AG04449 (cell line): Measurements from ENCODE around the gene ADAMTS16.

Experiments
- CTCF ChIA-PET: fragments of 350-600 bp; formaldehyde crosslinking; extraction: SDS; loops from one replicate; lab custom pipeline; 2021; ENCODE audit warnings: antibody characterized with exemption; lab: Yijun Ruan, JAX
- POLR2A ChIA-PET: fragments of 400-600, 350-600 bp; formaldehyde crosslinking; extraction: SDS; loops from one replicate; lab custom pipeline; 2020; ENCODE audit warnings: antibody characterized with exemption, inconsistent platforms; lab: Yijun Ruan, JAX
- DNase-seq: peaks from one replicate; pipeline ENCODE4 v3.0.0-alpha.2; 2010; ENCODE audit warnings: low read depth, low spot score
- H3K4me3 ChIP-seq: 2 replicates; pipeline ENCODE4 v1.5.1; 2011; ENCODE audit warnings: low read depth, mild to moderate bottlenecking, control low read depth, low read length
- TF ChIP-seq, protein P1 (sequence below): IDR thresholded peaks from one replicate; pipeline ENCODE4 v1.5.1; 2011; ENCODE audit warnings: mild to moderate bottlenecking, moderate library complexity, low read length, control low read depth, inconsistent platforms; ENCODE audit not compliant: insufficient read depth; ENCODE audit errors: missing control alignments

ADAMTS16 gene

DNA sequence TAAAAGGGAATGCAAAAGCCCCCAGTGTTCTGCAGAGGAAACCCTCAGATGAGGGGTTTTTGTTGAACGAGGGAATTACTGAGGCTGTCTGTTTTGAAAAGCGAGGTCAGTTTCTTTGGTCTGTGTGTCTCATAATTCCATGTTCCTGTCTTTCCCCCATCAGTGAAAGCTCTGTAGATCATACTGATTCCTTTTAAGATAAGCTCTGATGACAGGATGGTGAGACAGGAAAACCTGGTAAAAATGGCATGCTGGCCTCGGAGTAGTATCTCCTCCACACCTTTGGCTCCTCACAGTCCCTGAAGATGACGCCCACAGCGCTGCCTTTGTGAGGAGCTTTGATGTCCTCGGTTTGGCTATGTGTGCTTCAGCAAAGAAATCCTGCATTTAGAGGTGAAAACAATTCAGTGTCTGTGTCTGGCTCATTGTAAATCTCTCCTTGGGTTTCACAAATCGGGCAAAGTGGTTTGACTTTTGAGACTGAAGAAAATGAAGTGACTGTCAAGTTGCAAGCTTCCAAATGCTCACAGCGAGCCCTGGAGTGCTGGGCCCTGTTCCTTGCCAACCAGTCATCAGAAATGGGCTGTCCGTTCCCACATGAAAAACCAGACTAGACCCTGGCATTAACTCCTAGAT is 157.4 kb downstream of the ADAMTS16 start:
- CTCF ChIA-PET, result no interaction called here
- DNase-seq, result no peak
- TF ChIP-seq, protein P1, sequence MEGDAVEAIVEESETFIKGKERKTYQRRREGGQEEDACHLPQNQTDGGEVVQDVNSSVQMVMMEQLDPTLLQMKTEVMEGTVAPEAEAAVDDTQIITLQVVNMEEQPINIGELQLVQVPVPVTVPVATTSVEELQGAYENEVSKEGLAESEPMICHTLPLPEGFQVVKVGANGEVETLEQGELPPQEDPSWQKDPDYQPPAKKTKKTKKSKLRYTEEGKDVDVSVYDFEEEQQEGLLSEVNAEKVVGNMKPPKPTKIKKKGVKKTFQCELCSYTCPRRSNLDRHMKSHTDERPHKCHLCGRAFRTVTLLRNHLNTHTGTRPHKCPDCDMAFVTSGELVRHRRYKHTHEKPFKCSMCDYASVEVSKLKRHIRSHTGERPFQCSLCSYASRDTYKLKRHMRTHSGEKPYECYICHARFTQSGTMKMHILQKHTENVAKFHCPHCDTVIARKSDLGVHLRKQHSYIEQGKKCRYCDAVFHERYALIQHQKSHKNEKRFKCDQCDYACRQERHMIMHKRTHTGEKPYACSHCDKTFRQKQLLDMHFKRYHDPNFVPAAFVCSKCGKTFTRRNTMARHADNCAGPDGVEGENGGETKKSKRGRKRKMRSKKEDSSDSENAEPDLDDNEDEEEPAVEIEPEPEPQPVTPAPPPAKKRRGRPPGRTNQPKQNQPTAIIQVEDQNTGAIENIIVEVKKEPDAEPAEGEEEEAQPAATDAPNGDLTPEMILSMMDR, result no peak
- POLR2A ChIA-PET, result no interaction called here
- no peak overlapping the region for H3K4me3 ChIP-seq

DNA sequence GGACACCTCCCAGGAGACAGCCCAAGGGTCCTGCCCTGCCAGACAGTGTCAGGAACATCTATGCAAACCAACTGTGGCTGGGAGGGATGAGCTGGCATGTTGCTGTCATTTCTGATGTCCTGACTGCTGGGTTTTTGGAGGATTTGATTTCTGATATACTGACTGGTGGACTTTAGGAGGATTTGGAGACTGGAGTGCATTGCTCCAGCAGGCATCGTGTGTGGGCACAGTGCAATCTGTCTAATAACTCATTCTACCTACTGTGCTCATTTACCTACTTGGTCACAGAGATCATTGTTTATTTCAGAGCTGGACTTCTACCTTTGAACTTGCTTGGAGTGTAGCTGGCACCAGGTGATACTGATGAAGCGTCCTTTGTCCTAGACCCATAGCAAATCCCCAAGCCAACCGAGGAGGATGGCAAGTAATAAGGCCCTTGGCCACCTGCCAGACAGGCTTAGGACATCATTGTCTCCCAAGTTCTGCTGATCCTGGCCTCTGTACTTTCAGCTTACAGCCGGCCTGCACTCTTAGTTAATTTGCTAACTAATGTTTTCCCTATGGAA is 158.0 kb downstream of the ADAMTS16 start:
- H3K4me3 ChIP-seq, result no peak overlapping the region
- ChIA-PET CTCF (no interaction called here), POLR2A (interaction anchor here (0.8 kb wide), 1 partner anchor 14 kb away, joined by 3 read pairs; no protein-coding TSS in a partner anchor)
- TF ChIP-seq, protein P1, result no peak
- no peak for DNase-seq

DNA sequence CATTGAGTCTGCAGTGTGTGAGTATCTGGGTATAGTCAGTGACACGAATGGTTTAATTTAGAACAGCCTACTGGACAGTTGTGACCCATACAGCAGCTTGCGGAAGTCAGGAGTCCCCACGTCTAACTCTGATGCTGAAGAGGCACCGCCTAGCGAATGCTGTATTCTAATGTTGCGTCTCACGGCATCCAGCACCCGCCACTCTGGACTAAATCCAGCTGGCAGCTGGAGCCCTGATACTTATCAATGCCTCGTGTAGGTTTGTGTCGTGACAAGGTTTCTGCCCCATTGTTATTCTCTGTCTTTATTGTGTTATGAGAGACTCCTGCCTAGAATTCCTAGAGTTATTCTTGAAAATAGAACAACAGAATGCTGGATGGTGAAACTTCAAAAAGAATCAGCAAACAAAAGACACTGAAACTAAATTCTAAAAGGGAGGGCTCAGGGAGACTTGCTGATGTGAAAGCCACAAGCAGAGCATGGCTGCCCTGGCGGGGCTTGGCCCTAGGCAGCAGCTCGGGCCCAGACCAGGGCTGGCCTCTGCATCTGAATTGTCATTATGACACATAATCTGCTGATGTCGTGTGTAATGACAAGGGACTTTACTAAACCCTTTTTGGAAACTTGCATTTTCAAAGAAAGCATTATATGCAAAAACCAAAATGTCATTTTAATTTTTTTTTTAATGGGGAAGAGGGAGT is 158.9 kb downstream of the ADAMTS16 start:
- ChIA-PET POLR2A (interaction anchor here (0.8 kb wide), 1 partner anchor 13 kb away, joined by 3 read pairs; no protein-coding TSS in a partner anchor), CTCF (no interaction called here)
- TF ChIP-seq, protein P1, result no peak
- DNase-seq, result no peak
- no peak overlapping the region for H3K4me3 ChIP-seq

DNA sequence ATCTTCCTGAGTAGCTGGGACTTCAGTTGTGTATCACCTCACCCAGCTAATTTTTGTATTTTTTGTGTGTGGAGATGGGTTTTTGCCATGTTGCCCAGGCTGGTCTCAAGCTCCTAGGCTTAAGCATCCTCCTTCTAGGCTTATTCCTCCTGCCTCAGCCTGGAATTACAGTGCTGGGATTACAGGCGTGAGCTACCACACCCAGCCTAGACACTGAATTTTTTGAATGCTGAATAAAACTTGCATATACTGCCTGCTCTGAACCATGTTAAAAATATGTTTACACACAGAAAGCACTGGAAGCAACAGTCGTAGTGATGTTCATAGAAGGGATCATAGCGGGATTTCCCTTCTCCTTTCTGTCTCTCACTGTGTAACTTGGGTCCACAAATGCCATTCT is 161.0 kb downstream of the ADAMTS16 start:
- ChIA-PET POLR2A (no interaction called here), CTCF (no interaction called here)
- no peak overlapping the region for H3K4me3 ChIP-seq
- no peak for DNase-seq
- TF ChIP-seq, protein P1, result no peak

DNA sequence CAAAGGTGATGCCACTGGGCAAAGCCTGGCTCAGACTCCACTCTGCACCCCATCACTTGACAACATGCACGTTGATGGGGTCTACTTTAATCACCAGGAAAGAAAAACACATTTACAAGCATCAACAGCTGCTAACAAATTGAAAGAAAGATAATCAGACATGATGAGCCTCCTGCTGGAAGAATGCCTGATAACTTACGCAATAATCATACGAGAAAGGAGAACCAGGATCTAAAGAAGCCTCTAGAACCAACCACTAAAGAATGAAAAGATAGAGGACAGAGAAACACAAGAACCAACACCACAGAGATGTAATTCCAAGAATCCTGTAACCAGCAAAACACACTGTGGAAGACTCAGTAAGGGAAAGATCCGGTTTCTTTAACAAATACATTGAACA is 162.1 kb downstream of the ADAMTS16 start:
- TF ChIP-seq, protein P1, result no peak
- H3K4me3 ChIP-seq, result no peak overlapping the region
- ChIA-PET POLR2A (no interaction called here), CTCF (no interaction called here)
- no peak for DNase-seq

DNA sequence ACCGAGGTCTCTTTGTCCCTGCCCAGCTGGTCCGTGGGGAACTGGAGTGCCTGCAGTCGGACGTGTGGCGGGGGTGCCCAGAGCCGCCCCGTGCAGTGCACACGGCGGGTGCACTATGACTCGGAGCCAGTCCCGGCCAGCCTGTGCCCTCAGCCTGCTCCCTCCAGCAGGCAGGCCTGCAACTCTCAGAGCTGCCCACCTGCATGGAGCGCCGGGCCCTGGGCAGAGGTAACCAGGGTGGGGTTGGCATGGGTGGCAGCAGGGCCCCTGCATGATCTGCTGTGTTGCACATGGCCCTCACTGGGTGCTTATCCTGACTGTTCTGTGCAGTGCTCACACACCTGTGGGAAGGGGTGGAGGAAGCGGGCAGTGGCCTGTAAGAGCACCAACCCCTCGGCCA is 163.1 kb downstream of the ADAMTS16 start:
- H3K4me3 ChIP-seq, result no peak overlapping the region
- POLR2A ChIA-PET, result no interaction called here
- TF ChIP-seq, protein P1, result no peak
- DNase-seq, result no peak
- CTCF ChIA-PET, result no interaction called here
